Activated gamma-delta T cell treated with anti-CD3 and anti-CD28 coated beads, Interleukin-2, amount 50 U/mL, for 16 hours (primary cell): ENCODE data around the gene IL22RA2.

ENCODE experiments used
- DNase-seq: peaks from one replicate; pipeline ENCODE4 v3.0.0-alpha.2; 2020; ENCODE audit warnings: low read depth

Gene IL22RA2

DNA sequence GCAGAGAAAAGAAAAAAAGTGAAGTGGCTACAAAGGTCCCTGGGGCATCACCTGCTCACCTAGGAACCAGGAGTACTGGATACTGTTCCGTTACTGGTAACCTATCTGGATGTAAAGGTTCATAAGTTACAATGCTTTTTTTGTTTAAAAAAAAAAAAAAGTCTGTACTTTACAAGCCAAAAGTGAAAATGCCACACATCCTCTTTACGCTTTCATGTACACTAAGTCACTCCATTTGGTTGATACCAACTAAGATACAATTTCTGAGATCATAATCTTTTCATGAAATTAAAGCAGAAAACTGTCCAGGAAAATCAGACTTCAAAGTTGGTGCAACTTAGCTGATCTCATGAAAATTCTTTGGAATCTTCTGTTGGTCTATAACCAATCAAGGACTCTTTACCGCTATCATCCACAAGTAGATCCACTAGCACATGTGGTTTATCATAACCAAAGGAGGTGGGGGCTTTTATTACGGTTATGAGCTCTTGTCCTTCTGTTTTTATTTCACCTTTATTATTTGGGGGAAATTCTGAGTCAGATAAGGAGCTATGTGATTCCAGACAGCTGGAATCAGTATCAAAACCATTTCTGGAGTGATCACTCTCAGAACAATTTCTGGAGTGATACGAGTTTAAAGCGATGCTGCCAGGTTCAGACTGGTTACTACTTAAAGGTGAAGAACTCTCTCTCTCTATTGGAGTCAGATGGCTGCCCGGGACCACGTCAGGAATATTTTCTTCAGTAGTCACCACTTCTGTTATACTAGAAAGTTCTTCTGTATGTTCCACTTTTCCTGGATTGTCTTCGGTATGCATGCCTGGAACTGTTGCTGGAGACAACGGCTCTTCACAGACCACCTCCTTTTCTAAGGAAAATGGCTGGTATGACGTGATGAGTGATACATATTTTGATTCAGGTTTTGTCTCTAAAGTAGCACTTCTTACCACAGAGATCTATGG, 24.5 kb upstream of the IL22RA2 start:
- no peak for DNase-seq

DNA sequence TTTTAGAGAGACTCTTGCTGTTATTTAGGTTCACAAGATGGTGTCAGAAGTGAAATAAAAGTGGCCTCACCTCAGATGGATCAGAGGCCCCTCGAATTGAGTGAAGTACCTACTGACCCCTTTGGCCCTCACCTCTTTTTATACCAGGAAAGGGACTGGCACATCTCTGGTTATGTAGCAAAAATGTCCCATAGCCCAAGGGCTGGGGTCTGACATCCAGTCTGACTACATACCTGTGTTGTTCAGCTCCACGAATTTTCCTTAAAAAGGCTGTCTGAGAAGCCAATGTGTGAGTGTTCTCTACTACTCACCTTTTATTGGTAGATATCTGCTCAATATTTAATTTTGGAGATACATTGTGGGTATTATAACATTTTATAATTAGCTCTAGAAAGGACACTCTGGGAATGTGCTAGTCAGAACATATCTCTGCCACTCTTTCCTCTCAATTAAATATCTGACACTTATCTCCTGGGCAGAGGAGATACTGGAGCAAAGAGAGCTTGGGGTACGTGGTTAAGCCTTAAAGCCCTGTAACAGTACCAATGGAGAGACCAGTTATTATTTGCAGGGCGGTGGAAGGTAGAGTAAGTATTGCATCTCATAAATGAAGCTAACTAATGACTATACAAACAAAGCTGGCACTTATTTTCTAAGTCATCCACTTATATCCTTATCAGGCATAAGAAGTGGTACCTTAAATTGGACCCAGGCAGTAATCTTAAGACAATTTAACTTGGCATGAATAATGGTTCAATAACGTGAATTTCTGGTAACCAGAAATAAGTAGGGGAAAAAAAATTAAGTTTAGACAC, 20.0 kb upstream of the IL22RA2 start:
- no peak for DNase-seq

DNA sequence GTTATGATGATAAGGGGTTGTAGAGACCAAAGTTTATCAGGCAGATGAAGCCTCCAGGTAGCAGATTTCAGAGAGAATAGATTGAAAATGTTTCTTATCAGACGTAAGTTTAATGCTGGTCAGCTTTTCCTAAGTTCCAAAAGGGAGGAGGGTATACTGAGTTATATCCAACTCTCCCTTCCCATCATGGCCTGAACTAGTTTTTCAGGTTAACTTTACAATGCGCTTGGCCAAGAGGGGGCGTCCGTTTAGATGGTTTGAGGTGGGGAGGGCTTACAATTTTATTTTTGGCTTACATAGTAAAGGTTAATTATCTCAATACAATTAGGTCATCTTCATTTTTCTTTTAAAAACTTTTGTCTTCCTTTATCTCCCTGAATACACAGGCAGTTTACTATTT, 19.4 kb upstream of the IL22RA2 start:
- DNase-seq: no peak

DNA sequence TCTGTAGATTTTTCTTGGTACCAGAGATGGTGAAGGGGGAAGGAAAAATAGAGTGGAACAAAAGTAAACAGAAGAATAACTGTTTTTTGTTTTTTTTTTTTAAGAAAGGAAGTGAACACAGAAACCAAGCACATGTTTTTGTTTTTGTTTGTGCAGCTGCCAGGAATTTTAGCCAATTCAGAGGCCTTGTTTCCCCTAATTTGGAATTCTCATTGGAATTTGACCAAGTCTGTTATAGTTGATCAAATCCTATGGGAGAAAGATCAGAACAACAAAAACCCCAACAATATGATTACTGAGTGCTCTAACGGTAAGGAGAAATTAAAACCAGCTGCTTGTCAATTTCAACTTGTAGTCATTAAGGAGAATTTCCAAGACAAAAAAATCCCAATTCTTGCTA, 18.2 kb upstream of the IL22RA2 start:
- no peak for DNase-seq

DNA sequence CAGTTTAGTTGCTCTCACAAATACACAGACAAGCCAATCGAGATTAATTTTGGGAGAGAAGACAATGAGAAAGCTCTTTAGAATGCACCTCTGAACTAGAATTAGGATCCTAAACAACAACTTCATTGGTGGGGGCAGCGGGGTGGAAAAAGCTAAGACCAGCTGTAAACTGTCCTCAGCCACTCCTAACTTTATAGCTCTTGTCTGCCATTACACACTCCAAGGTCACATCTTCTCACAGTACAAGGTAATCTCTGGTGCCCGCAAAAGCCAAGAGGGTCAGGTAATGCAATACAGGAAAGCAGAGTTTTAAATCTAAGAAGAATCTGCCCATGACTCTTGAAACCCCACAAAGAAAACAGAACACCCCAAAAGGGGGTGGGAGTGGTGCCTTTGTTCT, 17.8 kb upstream of the IL22RA2 start:
- no peak for DNase-seq

DNA sequence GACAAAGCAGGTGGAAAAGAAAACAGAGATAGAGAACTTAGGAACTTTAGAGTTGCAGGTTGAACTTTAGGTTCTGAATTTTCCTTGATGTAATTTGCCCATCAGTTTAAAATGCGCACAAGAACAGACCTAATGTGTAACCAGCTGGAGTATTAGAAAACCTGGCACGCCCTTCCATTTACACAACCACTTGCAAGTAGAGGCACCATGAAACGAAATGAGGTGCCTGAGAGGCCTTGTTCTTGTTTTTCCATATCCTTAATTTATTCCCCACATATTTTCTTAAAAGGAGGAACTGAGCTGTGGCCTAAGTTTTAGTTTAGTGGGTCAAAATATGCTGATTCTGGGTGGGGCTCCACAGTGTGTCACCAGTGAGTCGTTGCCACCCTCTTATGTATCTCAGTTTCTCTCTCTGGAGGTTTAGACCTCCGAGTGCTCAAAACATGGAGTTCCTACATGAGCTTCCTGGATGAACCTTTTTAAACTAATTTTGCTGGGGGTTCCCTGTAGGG, 17.2 kb upstream of the IL22RA2 start:
- DNase-seq: no peak

DNA sequence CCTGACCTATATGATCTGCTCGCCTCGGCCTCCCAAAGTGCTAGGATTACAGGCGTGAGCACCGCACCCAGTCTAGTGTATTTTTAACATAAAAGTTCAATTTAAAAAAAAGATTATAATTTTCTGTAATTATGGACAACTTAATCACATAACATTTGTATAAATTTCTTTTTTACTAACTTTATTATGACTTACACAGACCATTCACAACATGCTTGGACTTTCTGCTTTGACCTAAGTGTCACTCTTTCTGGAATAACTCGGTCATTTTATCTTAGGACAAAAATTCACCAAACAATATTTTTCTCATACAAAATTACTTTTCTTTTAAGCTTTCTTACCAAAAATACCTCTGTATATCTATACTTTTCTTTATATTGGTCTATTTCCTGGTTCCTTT, 15.4 kb upstream of the IL22RA2 start:
- no peak for DNase-seq

DNA sequence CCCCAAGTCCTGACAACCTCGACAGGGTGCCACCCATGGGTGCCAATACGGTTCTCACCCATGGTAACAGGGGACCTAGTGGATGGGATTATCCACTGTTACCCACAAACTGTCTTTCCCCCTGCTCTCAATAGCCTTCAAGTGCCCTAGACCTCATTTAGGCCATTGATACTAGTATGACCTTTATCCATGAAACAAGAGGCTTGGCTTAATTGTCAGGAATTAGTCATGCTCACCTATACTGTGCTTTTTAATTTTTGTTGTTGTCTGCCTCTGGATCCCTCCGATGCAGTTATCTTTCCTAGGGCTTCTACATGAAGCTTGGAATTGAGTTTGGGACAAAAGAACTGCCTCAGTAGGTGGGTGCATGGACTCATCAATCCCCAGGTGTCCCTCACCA, 11.8 kb upstream of the IL22RA2 start:
- no peak for DNase-seq

DNA sequence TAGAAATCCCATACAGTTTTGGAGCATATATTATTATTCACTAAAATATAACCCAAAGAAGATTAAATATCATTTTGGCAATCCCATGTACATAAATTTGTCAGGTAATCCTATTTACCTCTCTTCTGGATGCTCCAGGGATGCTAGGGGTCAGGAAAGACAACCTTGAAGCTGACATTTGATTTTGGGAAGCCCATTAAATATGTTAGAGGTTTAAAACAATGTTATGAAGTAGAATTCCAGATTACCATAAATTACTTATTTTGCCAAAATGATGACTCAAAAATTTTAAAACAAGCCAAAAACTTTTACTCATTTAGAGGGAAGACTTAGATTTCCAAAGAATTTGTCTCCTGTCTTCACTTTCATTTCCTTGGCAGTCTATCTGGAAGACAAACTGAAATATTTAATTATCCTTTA, 9.2 kb upstream of the IL22RA2 start:
- DNase-seq: no peak

DNA sequence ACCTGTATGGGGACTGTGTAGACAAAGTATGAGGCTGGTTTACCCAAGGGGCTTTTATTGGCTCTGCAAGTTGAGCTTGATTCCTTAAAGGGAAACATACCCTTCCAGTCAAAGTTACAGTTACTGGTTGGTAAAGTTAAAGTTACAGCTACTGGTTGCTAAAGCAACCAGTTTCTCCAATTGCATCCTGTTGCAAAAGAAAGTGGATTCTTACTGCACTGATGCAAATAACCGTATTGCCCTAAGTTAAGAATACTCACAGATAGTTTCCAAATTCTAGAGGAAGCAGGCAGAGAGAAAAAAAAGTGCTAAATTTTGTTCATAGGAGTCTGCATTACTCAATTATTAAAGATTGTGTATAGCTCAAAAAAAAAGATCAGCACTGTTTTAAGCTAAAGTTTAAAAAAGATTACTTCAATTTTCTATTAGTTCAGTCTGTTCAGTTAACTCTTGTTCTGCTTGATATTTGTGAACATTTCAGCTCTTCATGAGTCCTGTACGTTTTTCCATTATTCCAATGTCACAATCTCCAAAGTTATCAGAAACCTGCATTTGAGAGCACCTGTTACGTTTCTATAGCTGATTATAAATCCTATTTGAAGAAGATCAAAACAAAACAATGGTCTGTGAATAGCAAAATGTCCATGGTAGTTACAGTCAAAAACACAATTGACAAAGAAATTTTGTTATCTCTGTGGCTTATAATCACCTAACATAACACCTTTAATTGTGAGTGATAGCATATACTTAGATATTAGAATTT, 8.6 kb upstream of the IL22RA2 start:
- no peak for DNase-seq

DNA sequence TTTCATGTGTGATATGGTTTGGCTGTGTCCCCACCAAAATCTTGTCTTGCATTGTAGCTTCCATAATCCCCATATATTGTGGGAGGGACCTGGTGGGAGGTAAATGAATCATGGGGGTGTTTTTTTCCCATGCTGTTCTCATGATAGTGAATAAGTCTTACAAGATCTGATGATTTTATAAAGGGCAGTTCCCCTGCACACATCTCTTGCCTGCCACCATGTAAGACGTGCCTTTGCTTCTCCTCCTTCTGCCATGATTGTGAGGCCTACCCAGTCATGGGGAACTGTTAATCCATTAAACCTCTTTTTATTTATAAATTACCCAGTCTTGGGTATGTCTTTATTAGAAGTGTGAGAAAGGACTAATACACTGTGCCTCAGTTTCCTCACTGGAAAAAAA, 4.2 kb upstream of the IL22RA2 start:
- no peak for DNase-seq

DNA sequence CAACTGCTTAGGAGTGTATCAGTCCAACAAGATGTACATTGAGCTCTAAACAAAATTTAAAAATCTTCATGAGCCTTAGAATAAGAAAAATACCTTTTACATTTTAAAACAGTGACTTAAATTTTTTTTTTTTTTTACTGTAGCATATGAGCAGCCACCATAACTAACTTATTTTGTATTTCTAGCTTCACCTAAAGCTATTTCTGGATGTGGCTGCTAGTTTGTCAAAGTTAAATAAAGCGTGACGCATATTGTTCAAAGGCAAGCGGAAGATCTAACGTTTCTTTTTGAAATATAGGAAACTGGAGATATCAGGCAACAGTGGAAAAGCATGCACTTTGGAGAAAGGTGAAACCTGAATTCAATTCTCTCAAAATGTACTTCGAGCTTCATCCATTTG, 3.3 kb upstream of the IL22RA2 start:
- DNase-seq: no peak

DNA sequence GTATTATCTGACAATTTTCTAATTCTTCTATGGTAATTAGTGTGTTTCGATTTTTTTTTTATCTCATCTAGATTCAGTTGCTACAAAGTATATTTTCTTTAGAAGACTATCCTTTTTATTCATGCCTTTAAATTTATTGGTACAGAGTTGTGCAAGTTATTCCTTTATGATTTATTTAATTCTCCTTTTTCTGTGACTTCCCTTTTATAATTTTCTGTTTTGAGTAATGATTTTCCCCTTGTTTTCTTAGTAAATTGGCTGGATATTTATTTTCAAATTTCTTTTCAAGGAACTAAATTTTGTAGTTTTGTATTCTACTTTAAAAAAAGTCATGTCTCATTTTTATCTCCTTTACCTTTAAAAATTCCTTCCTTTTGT, 2.4 kb upstream of the IL22RA2 start:
- DNase-seq: no peak

DNA sequence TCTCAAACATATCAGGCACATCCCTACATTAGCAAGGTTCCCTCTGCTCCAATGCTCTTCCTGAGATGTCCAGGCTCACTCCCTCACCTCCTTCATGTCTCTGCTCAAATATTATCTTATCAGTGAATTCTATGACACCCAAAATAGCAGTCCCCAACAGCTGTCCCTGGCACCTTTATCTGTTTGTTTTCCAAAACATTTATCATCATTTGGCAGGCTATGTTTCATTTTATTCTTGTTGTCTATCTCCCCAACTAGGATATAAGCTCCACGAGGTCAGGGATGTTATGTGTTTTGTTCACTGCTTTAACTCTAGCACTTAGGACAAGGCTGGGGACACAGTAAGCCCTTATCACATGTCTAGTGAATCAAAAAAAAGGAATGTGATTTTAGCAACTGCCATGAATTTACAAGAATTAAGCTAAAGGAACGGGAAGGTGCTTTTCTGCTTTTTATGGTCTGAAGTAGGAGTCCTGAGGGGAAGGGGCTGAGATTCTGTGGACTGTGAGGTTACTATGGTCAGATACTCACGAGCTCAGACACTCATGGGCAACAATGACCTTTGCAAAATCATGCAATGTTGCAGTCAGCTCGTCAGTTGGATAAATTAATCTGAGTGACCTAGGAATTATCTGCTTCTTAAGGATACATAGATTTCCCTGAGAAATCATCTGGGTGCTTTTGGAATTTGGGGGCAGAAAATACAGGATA, 1.9 kb upstream of the IL22RA2 start:
- DNase-seq: no peak

DNA sequence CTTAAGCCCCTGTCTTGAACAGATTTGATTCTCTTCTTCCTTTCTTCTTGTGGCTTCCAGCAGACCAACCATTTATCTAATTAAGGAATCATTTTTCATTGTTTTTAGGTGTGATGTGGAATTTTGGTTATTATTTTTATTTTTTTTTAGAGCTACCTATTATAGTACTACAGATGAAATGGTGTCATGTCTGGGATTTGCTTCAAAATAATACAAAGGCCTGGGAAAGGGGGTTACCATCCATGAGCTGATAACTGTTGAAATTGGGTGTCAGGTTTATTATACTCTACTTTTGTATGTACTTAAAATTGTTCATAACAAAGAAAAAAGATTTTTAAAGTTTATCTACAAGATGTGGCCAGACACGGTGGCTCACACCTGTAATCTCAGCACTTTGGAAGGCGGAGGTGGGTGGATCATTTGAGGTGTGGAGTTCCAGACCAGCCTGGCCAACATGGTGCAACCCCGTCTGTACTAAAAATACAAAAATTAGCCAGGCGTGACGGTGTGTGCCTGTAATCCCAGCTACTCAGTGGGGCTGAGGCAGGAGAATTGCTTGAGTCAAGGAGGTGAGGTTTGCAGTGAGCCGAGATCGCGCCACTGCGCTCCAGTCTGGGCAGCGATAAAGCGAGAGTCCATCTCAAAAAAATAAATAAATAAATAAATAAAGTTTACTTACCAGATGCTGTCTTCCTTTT, 561 bp downstream of the IL22RA2 start:
- no peak for DNase-seq

DNA sequence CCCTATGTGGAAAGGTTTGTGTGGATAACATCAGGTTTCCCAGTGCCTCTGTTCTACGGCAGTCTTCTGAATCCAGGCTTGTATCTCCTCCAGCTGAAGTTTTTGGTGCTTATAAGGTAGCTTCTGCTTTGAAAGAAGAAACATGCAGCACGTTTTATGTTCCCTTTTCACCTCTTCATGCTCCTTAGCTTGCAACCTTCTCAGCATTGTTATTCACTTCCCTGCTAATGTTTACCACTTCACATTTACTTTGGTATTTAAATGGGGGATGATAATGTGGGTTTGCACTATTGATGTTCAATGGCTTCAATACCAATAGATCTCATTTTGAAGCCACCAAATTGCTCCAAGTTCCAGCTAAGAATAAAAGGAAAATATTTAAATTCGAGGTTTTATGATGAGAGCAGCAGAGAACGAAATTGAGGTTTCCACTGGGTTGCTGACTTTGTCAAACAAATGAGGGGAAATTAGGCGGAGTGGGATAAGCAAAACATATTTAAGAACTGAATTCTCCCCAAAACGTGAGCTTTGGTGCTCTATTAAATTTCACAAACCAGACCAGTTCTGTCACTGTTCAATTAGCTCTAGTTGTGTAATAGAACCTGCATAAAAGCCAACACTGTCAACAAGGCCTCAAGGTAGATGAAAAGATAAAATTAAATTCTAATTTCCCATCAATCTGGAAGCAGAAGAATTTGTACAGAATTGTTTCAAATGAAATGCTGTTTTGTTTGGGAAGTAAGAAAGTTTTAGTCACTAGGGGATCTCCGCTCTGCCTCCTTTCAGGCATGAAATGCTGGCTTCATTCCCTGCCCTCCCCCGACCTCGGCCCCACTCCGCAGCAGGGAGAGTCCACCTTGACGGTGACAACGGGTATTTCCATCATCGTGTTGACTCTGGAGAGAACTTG, 1.4 kb downstream of the IL22RA2 start:
- DNase-seq: no peak

DNA sequence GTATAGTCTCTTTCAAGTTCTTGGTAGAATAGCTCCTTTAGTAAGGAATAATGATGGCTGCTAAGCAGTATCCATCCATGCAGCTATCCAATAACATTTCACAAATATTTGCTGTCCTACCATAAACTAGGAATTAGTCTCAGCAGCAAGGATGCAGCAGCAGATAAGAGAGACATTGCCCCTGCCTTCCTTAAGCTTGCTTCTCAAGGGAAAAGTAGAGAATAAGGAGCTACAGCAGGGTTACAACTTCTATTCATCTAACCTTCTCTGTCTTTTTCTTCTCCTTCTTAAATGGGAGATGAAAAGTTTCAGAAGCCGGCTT, 2.4 kb downstream of the IL22RA2 start:
- DNase-seq: no peak

DNA sequence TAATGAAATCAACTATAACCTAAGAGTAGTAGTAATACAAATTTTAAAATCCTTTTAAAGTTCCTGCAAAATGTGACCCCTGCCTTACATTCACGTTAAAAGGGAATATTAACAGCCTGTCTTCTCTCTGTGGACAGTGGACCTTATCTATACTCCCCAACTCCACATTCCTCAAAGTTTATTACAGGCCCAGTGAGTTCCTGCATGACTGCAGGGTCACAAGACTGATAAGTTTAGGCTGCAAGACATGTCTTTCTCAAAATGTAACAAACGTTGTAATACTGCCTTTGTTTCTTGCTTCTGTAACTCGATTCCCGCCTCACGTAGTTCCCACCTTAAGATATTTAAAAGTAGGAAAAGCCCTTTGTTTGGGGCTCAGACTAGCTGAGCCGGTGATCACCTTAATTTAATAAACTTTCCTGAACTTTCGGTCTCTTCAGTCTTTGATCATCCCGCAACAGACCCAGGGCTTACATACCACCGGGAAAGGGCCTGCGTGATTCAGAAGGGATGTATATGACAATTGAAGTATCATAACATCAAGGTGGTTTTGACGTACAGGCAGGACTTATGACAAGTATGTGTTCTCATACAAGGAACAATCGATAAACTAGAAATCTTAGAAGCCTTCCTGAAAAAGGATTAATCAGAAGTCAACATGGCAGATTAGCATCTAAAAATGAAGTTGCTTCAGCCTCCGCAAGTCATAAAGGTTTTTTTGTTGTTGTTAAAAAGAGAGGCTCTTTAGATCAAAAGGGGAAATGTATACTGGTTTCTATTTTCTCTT, 3.0 kb downstream of the IL22RA2 start:
- DNase-seq: no peak

DNA sequence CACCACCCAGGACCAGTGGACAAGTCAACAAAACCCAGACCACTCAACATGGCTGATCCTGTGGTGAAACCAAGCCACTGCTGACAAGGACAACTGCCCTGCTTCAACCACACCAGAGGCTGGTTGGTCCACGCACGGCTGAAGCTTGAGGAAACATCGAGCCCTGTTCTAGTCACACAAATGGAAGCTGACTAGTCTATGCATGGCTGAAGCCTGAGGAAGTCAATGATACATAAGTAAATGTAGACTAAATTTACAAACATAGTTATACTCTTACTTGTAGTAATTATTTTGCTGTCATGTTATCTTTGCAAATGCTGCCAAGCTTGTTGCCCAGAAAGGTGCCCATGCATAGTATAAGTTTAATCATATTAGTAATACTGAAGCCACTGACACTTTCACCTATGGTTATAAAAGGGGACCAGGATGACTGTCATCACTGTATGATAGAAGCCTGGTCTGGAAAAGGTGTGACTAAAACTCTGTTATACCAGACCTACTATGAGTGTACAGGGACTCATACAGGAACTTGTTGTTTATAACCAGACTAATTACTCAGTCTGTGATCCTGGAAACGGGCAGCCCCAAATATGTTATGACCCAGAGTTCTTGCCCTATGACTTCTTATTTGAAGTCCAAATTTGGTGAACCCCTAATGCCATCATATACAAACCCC, 5.6 kb downstream of the IL22RA2 start:
- no peak for DNase-seq
